Measurements from ENCODE around the gene ZNF451. TPM values are rescaled to one million over a fixed set of nuclear protein-coding genes. Genes with fewer than 3 reads are reported as not detected.

Gene ZNF451
- total RNA-seq, 1 experiment from 2014 or later = 72.2 TPM

DNA sequence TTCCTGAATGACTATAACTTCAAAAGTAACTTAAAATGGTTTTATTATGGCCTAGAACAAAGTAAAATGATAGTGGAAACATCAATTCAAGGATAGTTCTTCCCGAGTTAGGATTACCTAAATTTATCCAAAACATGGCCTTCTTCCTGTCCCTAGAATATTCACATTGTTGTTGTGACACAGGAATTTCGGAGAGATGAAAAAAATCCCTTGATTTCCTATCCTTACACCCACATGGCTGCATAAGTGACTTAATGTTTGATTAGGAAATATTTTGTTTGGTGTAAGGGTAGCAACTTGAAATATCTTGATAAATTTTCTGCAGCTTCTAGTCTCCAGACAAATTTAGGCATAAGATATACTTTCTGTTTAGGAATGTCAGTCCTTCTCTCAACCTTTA, 27.8 kb downstream of the ZNF451 start:
- ChIA-PET POLR2A (ENCODE audit: low non-redundant PET) (no interaction called here), CTCF (no interaction called here)
- Histone ChIP-seq H3K9me3 (ENCODE audit: low read depth, low read length, poor library complexity, severe bottlenecking) (peaks cover 6% of the 10 kb centered on the region), H3K27me3 (replicated peaks; ENCODE audit: insufficient read depth, low read depth, low read length, poor library complexity) (no peaks in the 10 kb centered on the region), H3K36me3 (ENCODE audit: insufficient read depth, low read length, poor library complexity, severe bottlenecking) (no peaks in the 10 kb centered on the region), H3K4me1 (ENCODE audit: insufficient read depth, low read length, poor library complexity, severe bottlenecking) (no peaks in the 10 kb centered on the region), H3K4me3 (ENCODE audit: low read depth, low read length, poor library complexity, severe bottlenecking) (no peak overlapping the region), H3K27ac (ENCODE audit: low read depth, low read length, poor library complexity, severe bottlenecking) (no peak overlapping the region)
- BruUV-seq (replicated peaks) = no TSS peak
- no peak for DNase-seq (ENCODE audit: low spot score)
- no peak for TF ChIP-seq EZH2 (IDR thresholded peaks at IDR 0.05; ENCODE audit: borderline replicate concordance, low read depth, low read length, poor library complexity, severe bottlenecking)
- TF ChIP-seq, protein P1, sequence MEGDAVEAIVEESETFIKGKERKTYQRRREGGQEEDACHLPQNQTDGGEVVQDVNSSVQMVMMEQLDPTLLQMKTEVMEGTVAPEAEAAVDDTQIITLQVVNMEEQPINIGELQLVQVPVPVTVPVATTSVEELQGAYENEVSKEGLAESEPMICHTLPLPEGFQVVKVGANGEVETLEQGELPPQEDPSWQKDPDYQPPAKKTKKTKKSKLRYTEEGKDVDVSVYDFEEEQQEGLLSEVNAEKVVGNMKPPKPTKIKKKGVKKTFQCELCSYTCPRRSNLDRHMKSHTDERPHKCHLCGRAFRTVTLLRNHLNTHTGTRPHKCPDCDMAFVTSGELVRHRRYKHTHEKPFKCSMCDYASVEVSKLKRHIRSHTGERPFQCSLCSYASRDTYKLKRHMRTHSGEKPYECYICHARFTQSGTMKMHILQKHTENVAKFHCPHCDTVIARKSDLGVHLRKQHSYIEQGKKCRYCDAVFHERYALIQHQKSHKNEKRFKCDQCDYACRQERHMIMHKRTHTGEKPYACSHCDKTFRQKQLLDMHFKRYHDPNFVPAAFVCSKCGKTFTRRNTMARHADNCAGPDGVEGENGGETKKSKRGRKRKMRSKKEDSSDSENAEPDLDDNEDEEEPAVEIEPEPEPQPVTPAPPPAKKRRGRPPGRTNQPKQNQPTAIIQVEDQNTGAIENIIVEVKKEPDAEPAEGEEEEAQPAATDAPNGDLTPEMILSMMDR (conservative IDR thresholded peaks at IDR 0.05; ENCODE audit: low read depth, low read length) = no peak
- intact Hi-C loops (cut with micrococcal nuclease; ENCODE audit: unreplicated experiment) = no loop called here

GRCh38 chr6:57123111-57123510, 33.1 kb downstream of the ZNF451 start:
- no peak for DNase-seq (ENCODE audit: low spot score)
- intact Hi-C loops (cut with micrococcal nuclease; ENCODE audit: unreplicated experiment) = no loop called here
- no peak overlapping the region for H3K27ac ChIP-seq (ENCODE audit: low read depth, low read length, poor library complexity, severe bottlenecking)
- no peak overlapping the region for H3K4me3 ChIP-seq (ENCODE audit: low read depth, low read length, poor library complexity, severe bottlenecking)
- TF ChIP-seq EZH2 (IDR thresholded peaks at IDR 0.05; ENCODE audit: borderline replicate concordance, low read depth, low read length, poor library complexity, severe bottlenecking) = no peak
- TF ChIP-seq, protein P1 (conservative IDR thresholded peaks at IDR 0.05; ENCODE audit: low read depth, low read length) = no peak
- peaks cover 6% of the 10 kb centered on the region for H3K9me3 ChIP-seq (ENCODE audit: low read depth, low read length, poor library complexity, severe bottlenecking)
- no TSS peak for BruUV-seq (replicated peaks)
- no peaks in the 10 kb centered on the region for H3K4me1 ChIP-seq (ENCODE audit: insufficient read depth, low read length, poor library complexity, severe bottlenecking)
- ChIA-PET CTCF (no interaction called here), POLR2A (ENCODE audit: low non-redundant PET) (no interaction called here)
- no peaks in the 10 kb centered on the region for H3K36me3 ChIP-seq (ENCODE audit: insufficient read depth, low read length, poor library complexity, severe bottlenecking)
- H3K27me3 ChIP-seq (replicated peaks; ENCODE audit: insufficient read depth, low read depth, low read length, poor library complexity) = no peaks in the 10 kb centered on the region

- intact Hi-C loops (cut with micrococcal nuclease; ENCODE audit: unreplicated experiment) = no loop called here
- Histone ChIP-seq H3K27me3 (replicated peaks; ENCODE audit: insufficient read depth, low read depth, low read length, poor library complexity) (no peaks in the 10 kb centered on the region), H3K27ac (ENCODE audit: low read depth, low read length, poor library complexity, severe bottlenecking) (no peak overlapping the region), H3K9me3 (ENCODE audit: low read depth, low read length, poor library complexity, severe bottlenecking) (no peaks in the 10 kb centered on the region), H3K4me1 (ENCODE audit: insufficient read depth, low read length, poor library complexity, severe bottlenecking) (peaks cover 10% of the 10 kb centered on the region), H3K4me3 (ENCODE audit: low read depth, low read length, poor library complexity, severe bottlenecking) (no peak overlapping the region), H3K36me3 (ENCODE audit: insufficient read depth, low read length, poor library complexity, severe bottlenecking) (no peaks in the 10 kb centered on the region)
- DNase-seq (ENCODE audit: low spot score) = no peak
- ChIA-PET CTCF (no interaction called here), POLR2A (ENCODE audit: low non-redundant PET) (no interaction called here)
- BruUV-seq (replicated peaks) = no TSS peak
- no peak for TF ChIP-seq EZH2 (IDR thresholded peaks at IDR 0.05; ENCODE audit: borderline replicate concordance, low read depth, low read length, poor library complexity, severe bottlenecking)
- TF ChIP-seq, protein P1 (conservative IDR thresholded peaks at IDR 0.05; ENCODE audit: low read depth, low read length) = no peak
These were observed 37.8 kb downstream of the ZNF451 start for GRCh38 chr6:57127763-57128162.

Data from A673 (cell line).